ENCODE measurements around the gene MTMR12. TPM values are rescaled to one million over a fixed set of nuclear protein-coding genes. Genes with fewer than 3 reads are reported as not detected.

The MTMR12 gene
- total RNA-seq, 6 experiments from 2014 or later: 20.7 to 26.0 (median 22.4) TPM

DNA sequence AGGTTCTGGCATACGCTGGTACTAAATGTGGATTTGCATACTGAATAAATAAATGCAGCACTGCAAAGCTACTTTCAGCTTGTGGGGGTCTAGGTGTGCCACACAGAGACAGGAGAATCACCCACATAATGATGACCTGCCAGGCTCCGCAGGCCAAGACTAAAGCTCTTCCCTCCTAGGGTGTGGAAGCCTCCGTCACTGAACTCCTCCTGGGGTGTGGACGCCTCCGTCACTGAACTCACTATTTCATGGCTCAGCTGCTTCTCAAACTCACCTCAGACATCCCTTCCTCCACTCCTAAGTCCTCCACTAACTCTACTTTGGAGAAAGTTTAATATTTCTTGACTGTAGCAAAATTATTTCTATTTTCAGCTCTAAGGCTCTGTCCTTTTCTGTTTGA lies 73.4 kb downstream of the MTMR12 start:
- no peak overlapping the region for H3K4me3 Mint-ChIP-seq
- no peak overlapping the region for H3K27ac Mint-ChIP-seq
- no peak for DNase-seq
- TF ChIP-seq, protein P1, sequence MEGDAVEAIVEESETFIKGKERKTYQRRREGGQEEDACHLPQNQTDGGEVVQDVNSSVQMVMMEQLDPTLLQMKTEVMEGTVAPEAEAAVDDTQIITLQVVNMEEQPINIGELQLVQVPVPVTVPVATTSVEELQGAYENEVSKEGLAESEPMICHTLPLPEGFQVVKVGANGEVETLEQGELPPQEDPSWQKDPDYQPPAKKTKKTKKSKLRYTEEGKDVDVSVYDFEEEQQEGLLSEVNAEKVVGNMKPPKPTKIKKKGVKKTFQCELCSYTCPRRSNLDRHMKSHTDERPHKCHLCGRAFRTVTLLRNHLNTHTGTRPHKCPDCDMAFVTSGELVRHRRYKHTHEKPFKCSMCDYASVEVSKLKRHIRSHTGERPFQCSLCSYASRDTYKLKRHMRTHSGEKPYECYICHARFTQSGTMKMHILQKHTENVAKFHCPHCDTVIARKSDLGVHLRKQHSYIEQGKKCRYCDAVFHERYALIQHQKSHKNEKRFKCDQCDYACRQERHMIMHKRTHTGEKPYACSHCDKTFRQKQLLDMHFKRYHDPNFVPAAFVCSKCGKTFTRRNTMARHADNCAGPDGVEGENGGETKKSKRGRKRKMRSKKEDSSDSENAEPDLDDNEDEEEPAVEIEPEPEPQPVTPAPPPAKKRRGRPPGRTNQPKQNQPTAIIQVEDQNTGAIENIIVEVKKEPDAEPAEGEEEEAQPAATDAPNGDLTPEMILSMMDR (IDR thresholded peaks at IDR 0.05): no peak
- H3K27me3 Mint-ChIP-seq (ENCODE audit: insufficient read depth): no peaks in the 10 kb centered on the region
- H3K9me3 Mint-ChIP-seq: no peaks in the 10 kb centered on the region
- peaks cover 11% of the 10 kb centered on the region for H3K4me1 Mint-ChIP-seq (ENCODE audit: low read depth)
- H3K36me3 Mint-ChIP-seq (ENCODE audit: low read depth): peaks cover 27% of the 10 kb centered on the region

DNA sequence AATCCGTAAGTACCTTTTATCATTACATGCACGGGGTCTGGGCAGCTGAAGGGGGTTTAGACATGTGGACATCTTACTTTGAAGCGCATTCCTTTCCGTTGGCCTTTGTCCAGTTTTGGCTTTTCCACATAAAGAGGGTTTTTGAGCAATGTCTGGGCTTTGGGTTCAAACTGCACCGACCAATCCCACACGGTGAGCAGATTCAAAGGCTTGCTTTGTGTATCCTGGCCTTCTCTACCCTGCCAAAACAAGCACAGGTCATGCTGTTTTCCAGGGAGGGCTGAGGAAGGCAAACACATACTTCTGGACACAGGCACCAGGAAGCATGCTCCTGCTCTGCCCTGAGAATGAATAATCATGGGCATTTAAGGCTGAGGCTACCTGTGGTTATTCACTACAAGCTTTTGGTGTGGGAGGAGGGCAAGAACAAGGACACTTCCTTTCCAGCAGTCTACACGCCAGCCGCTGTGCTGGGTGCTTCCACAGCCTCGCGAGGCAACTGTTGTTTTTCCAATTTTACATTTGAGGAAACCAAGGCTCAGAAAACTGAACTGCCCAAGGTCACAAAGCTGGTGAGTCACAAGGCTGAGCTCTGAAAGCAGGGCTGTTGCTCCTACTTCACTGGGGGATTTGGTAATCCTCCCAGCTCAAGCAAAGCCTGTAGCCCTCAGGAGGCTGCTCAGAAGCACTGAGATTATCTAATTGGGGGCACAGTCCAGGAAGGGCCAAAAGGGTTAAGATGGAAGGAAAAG lies 78.9 kb downstream of the MTMR12 start:
- Mint-ChIP-seq H3K9me3 (no peaks in the 10 kb centered on the region), H3K27me3 (ENCODE audit: insufficient read depth) (peaks cover 2% of the 10 kb centered on the region; the same call in 1 of the 2 replicates), H3K4me3 (no peak overlapping the region; the same call in 1 of the 2 replicates), H3K27ac (peak overlapping the region; percentile 72), H3K36me3 (ENCODE audit: low read depth) (peaks cover 16% of the 10 kb centered on the region), H3K4me1 (ENCODE audit: low read depth) (peaks cover 32% of the 10 kb centered on the region)
- peak; percentile 15 for DNase-seq
- TF ChIP-seq, protein P1 (IDR thresholded peaks at IDR 0.05): no peak

GRCh38 chr5:32233220-32233695 lies 79.5 kb downstream of the MTMR12 start:
- no peak for DNase-seq
- Mint-ChIP-seq H3K27me3 (ENCODE audit: insufficient read depth) (peaks cover 2% of the 10 kb centered on the region; the same call in 1 of the 2 replicates), H3K9me3 (no peaks in the 10 kb centered on the region), H3K27ac (peak overlapping the region; percentile 33; the same call in 1 of the 2 replicates), H3K4me3 (no peak overlapping the region), H3K4me1 (ENCODE audit: low read depth) (peaks cover 32% of the 10 kb centered on the region), H3K36me3 (ENCODE audit: low read depth) (peaks cover 19% of the 10 kb centered on the region)
- TF ChIP-seq, protein P1 (IDR thresholded peaks at IDR 0.05): no peak

- Mint-ChIP-seq H3K36me3 (ENCODE audit: low read depth) (peaks cover 19% of the 10 kb centered on the region), H3K4me1 (ENCODE audit: low read depth) (peaks cover 32% of the 10 kb centered on the region), H3K27me3 (ENCODE audit: insufficient read depth) (peaks cover 2% of the 10 kb centered on the region; the same call in 1 of the 2 replicates), H3K9me3 (no peaks in the 10 kb centered on the region), H3K4me3 (no peak overlapping the region), H3K27ac (peak overlapping the region; percentile 39; the same call in 1 of the 2 replicates)
- TF ChIP-seq, protein P1 (IDR thresholded peaks at IDR 0.05): peak; percentile 96
- DNase-seq: peak; percentile 63
Observed at GRCh38 chr5:32232441-32233219, 80.1 kb downstream of the MTMR12 start.

- Mint-ChIP-seq H3K4me3 (no peak overlapping the region), H3K36me3 (ENCODE audit: low read depth) (peaks cover 16% of the 10 kb centered on the region)
- TF ChIP-seq, protein P1 (IDR thresholded peaks at IDR 0.05): no peak
Observed at GRCh38 chr5:32231929-32232328, 80.8 kb downstream of the MTMR12 start.

More at GRCh38 chr5:32231929-32232328, 80.8 kb downstream of the MTMR12 start:
- peaks cover 2% of the 10 kb centered on the region; the same call in 1 of the 2 replicates for H3K27me3 Mint-ChIP-seq (ENCODE audit: insufficient read depth)
- DNase-seq: no peak
- H3K27ac Mint-ChIP-seq: no peak overlapping the region
- H3K9me3 Mint-ChIP-seq: no peaks in the 10 kb centered on the region
- peaks cover 32% of the 10 kb centered on the region for H3K4me1 Mint-ChIP-seq (ENCODE audit: low read depth)
